ENCODE data around the gene FOXN4.

DNA sequence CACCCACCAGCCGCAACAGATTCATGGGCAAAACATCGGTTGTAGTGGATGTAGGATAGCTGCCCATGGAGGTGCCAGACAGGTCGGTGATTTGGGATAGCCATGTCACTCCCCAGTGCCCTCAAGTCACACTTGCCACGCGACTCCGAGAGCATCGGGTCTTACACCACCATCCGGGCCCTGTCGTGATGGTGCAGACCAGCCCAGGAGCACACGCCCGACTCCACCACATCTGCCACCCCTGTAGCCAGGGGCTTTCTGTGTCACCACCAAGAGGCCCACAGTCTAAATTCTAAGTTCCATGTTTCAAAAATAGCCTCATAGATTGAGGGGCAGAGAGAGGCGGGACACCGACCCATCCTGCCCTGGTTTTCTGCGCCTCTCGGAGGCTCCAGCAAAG is 18.0 kb downstream of the FOXN4 start:
- TF ChIP-seq GATA2 (IDR thresholded peaks at IDR 0.05; ENCODE audit: low read depth, low read length) (no peak), GATA3 (IDR thresholded peaks at IDR 0.05; ENCODE audit: low read depth, low read length) (no peak)

Data from SH-SY5Y (cell line).